Stimulated activated effector memory CD8-positive, alpha-beta T cell treated with anti-CD3 and anti-CD28 coated beads, Interleukin-12 subunit alpha, Interleukin-12 subunit beta, amount 100 ng/mL, for 72 hours (primary cell): Measurements from ENCODE around the gene COL6A1.

Source experiments
- ATAC-seq: fragments of 150-1000 bp; cut with Tn5 transposase; 2 replicates; pipeline ENCODE4 v1.10.0; 2021
- DNase-seq, 2 donors: peaks; one replicate each; pipeline ENCODE4 v3.0.0; 2021 to 2022; ENCODE audit warnings: low spot score in 2 of 2
- H3K27ac Mint-ChIP-seq: one replicate; pipeline ENCODE4 v1.8.0; 2022; ENCODE audit warnings: mild to moderate bottlenecking, mixed read lengths
- H3K36me3 Mint-ChIP-seq: one replicate; pipeline ENCODE4 v1.8.0; 2022; ENCODE audit warnings: mild to moderate bottlenecking, mixed read lengths
- H3K4me1 Mint-ChIP-seq: one replicate; pipeline ENCODE4 v1.8.0; 2022; ENCODE audit warnings: mixed read lengths
- H3K4me3 Mint-ChIP-seq: one replicate; pipeline ENCODE4 v1.8.0; 2022; ENCODE audit warnings: mild to moderate bottlenecking, mixed read lengths
- H3K9me3 Mint-ChIP-seq: one replicate; pipeline ENCODE4 v1.8.0; 2022; ENCODE audit warnings: mixed read lengths

COL6A1 gene

DNA sequence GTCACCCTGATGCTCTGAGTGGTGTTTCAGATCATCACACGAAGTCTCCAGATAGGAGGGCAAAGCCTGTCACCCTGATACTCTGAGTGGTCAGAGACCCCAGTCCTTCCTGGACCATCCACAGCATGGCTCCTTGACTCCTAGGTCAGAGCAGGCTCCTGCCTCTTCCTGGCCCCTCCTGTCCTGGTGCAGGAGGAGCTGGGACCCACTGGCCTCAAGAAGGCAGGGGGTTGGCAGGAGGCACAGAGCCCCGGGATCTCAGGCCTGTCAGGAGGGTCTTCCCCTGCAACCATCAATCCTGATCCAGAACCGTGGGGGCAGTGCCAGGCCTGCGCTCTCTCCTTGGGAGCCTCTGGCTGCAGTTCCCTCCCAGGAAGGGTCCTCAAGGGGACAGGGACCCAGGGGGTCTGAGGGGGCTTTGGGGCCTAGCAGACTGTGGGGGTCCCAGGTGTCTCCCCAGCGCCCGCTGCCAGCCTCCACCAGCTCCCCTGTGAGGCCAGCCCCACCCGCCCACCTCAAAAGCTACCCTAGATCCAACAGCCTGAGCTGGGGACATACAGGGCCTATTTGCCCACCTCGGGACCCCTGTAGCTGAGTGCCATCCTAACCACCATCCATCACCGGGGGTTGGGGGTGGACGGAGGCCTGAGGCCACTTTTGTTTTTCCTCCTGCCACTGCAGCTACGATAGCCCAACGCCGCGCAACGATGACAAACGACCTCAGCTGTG lies 27.5 kb downstream of the COL6A1 start:
- H3K4me1 Mint-ChIP-seq: peaks cover 4% of the 10 kb centered on the region
- H3K9me3 Mint-ChIP-seq: peaks cover 3% of the 10 kb centered on the region
- H3K27ac Mint-ChIP-seq: no peak overlapping the region
- no peak overlapping the region for H3K4me3 Mint-ChIP-seq
- DNase-seq (peak in 1 of 2 donors; percentile 44), ATAC-seq (no peak)
- peaks cover 4% of the 10 kb centered on the region for H3K36me3 Mint-ChIP-seq

DNA sequence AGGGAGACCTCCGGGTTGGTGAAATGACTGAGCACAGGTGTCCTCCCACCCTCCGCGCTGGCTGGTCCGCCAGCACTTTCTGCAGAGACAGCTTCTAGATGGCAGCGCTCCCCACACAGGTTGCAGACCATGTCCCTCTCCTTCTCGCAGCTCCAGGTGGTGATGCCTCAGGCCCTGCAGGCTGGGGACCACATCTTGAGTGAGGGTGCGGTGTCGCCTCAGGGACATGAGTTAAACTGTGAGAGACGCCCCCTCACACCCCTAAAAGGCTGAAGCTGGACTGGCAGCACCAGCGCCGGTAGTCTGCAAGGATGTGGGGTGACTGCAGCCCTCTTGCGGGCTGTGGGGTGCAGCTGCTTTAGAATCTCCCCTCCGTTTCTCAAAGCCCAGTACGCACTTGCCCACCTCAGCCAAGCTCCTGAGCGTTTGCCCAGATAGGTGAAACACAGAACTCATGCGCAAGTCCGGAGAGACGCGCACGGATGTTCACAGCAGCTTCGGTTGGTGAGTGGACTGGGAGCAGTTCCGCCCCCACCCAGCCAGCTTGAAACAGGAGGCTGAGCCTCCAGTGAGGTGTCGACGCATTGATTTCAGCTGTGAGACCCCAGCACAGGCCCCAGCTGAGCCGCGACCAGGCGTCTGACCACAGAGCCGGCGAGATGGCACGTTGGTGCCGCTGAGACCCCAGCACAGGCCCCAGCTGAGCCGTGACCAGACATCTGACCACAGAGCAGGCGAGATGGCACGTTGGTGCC lies 28.6 kb downstream of the COL6A1 start:
- Mint-ChIP-seq H3K27ac (no peak overlapping the region), H3K4me1 (peaks cover 2% of the 10 kb centered on the region), H3K9me3 (peaks cover 3% of the 10 kb centered on the region), H3K4me3 (no peak overlapping the region), H3K36me3 (peaks cover 4% of the 10 kb centered on the region)
- DNase-seq: peak in 1 of 2 donors; percentile 33
- ATAC-seq: no peak

GRCh38 chr21:46011267-46011967 lies 29.8 kb downstream of the COL6A1 start:
- H3K4me1 Mint-ChIP-seq: no peaks in the 10 kb centered on the region
- H3K9me3 Mint-ChIP-seq: peaks cover 3% of the 10 kb centered on the region
- H3K27ac Mint-ChIP-seq: no peak overlapping the region
- DNase-seq (peak in 1 of 2 donors; percentile 44), ATAC-seq (no peak)
- H3K4me3 Mint-ChIP-seq: no peak overlapping the region
- peaks cover 4% of the 10 kb centered on the region for H3K36me3 Mint-ChIP-seq

GRCh38 chr21:46012154-46012553 lies 30.6 kb downstream of the COL6A1 start:
- Mint-ChIP-seq H3K9me3 (peaks cover 3% of the 10 kb centered on the region), H3K4me1 (no peaks in the 10 kb centered on the region), H3K27ac (no peak overlapping the region), H3K36me3 (peaks cover 4% of the 10 kb centered on the region), H3K4me3 (no peak overlapping the region)
- no peak for DNase-seq
- no peak for ATAC-seq

GRCh38 chr21:46014828-46015227 lies 33.3 kb downstream of the COL6A1 start:
- Mint-ChIP-seq H3K36me3 (no peaks in the 10 kb centered on the region), H3K4me1 (no peaks in the 10 kb centered on the region), H3K27ac (no peak overlapping the region), H3K4me3 (no peak overlapping the region), H3K9me3 (no peaks in the 10 kb centered on the region)
- ATAC-seq (no peak), DNase-seq (no peak)

GRCh38 chr21:46017148-46017547 lies 35.6 kb downstream of the COL6A1 start:
- ATAC-seq (peak; percentile 67), DNase-seq (no peak)
- no peaks in the 10 kb centered on the region for H3K9me3 Mint-ChIP-seq
- H3K36me3 Mint-ChIP-seq: no peaks in the 10 kb centered on the region
- H3K4me3 Mint-ChIP-seq: no peak overlapping the region
- no peak overlapping the region for H3K27ac Mint-ChIP-seq
- no peaks in the 10 kb centered on the region for H3K4me1 Mint-ChIP-seq

DNA sequence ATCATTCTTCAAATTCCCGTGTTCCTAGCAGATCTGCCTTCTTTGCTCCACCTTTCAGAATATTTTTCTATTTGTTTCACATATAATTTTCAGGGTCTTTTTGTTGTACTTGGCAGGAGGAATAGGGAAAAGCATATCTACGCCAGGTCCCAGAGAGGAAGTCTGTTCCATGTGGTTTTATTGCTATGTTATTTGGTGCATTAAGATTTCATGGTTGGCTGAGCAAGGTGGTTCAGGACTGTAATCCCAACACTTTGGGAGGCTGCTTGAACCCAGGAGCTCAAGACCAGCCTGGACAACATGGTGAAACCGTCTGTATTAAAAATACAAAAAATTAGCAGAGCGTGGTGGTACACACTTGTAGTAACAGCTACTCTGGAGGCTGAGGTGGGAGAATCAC lies 36.1 kb downstream of the COL6A1 start:
- DNase-seq (peak in 1 of 2 donors; percentile 10), ATAC-seq (no peak)
- H3K36me3 Mint-ChIP-seq: no peaks in the 10 kb centered on the region
- no peaks in the 10 kb centered on the region for H3K9me3 Mint-ChIP-seq
- H3K4me1 Mint-ChIP-seq: no peaks in the 10 kb centered on the region
- no peak overlapping the region for H3K27ac Mint-ChIP-seq
- H3K4me3 Mint-ChIP-seq: no peak overlapping the region

DNA sequence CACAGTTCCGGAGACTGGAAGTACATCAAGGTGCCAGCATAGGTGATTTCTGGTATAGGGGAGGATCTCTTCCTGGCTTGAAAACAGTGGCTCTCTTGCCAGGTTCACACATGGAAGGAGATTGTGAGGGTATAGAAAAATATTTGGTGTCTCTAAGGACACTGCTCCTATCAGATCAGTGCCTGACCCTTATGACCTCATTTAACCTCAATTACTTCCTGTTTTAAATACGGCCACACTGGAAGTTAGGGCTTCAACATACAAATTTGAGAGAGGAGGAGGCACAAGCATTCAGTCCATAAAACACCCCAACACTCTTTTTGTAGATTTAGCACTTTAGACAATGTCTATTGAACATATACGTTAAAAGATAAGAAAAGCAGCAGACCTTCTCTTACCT lies 37.0 kb downstream of the COL6A1 start:
- H3K4me3 Mint-ChIP-seq: no peak overlapping the region
- no peaks in the 10 kb centered on the region for H3K9me3 Mint-ChIP-seq
- DNase-seq (no peak), ATAC-seq (no peak)
- no peaks in the 10 kb centered on the region for H3K36me3 Mint-ChIP-seq
- H3K4me1 Mint-ChIP-seq: no peaks in the 10 kb centered on the region
- no peak overlapping the region for H3K27ac Mint-ChIP-seq

DNA sequence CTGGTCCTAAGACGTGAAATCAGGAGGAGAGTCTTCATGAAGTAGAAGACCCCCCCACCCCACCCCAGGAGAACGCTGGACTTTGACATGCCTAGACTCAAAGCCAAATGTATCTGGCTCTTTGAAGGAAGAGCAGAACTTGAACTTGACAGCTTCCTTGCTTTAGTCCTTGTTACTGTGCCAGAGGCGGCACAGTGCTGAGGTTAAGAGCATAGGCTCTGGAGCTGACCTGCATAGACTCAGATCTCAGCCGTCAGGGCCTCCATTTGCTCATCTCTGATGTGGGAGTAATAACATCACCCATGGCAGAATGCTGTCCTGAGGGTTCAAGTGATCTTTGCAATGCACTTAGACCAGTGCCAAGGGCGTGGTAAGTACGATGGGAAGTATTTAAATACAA lies 39.0 kb downstream of the COL6A1 start:
- Mint-ChIP-seq H3K9me3 (no peaks in the 10 kb centered on the region), H3K4me1 (peaks cover 7% of the 10 kb centered on the region), H3K36me3 (no peaks in the 10 kb centered on the region), H3K4me3 (no peak overlapping the region), H3K27ac (no peak overlapping the region)
- DNase-seq: no peak
- no peak for ATAC-seq

DNA sequence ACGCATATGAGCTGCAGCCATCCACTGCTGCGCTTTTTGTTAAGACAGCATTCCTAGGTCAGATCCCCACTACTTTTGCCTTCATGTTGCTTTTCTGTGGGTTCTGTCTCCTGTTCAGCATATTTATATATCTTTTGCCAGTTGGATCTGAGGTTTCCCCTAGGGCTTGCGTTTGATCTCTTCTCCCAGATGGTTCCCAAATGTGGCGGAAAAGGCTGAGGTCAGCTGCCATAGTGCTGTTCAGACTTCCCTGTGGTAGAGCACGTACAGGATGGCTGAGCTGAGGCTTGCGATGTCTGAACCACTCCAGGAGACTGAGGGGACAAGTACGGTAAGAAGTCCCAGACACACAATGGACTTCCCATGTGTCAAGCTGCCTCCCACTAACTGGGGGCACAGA lies 39.8 kb downstream of the COL6A1 start:
- DNase-seq (no peak), ATAC-seq (no peak)
- Mint-ChIP-seq H3K4me3 (no peak overlapping the region), H3K36me3 (no peaks in the 10 kb centered on the region), H3K9me3 (no peaks in the 10 kb centered on the region), H3K27ac (no peak overlapping the region), H3K4me1 (peaks cover 10% of the 10 kb centered on the region)

GRCh38 chr21:46021978-46022544 lies 40.5 kb downstream of the COL6A1 start:
- ATAC-seq (no peak), DNase-seq (no peak)
- no peak overlapping the region for H3K27ac Mint-ChIP-seq

GRCh38 chr21:46022551-46023525 lies 41.3 kb downstream of the COL6A1 start:
- peaks cover 10% of the 10 kb centered on the region for H3K4me1 Mint-ChIP-seq
- DNase-seq: no peak
- H3K36me3 Mint-ChIP-seq: no peaks in the 10 kb centered on the region
- ATAC-seq: no peak
- no peak overlapping the region for H3K4me3 Mint-ChIP-seq
- H3K27ac Mint-ChIP-seq: no peak overlapping the region
- H3K9me3 Mint-ChIP-seq: no peaks in the 10 kb centered on the region

More at GRCh38 chr21:46021978-46022544, 40.5 kb downstream of the COL6A1 start:
- Mint-ChIP-seq H3K36me3 (no peaks in the 10 kb centered on the region), H3K4me1 (peaks cover 10% of the 10 kb centered on the region), H3K9me3 (no peaks in the 10 kb centered on the region), H3K4me3 (no peak overlapping the region)

DNA sequence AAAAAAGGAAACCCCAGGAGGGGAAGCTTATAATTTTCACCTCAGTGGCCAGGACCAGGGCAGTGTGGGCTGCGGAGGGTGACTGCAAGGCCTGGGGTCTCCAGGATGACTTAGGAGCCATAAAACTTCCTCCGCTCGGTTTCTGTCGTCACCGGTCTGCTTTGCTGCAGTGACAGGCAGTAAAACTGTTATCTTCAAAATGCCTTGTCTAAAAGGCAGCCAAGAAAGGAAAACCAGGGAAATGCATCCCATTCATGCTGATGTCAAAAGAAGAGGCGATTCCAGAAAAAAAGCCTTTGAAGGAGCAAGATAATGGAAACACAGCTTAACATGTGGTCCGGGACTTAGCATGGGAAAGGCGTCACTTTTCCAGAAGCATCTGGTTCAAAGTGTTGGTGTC lies 42.0 kb downstream of the COL6A1 start:
- no peak overlapping the region for H3K27ac Mint-ChIP-seq
- H3K4me1 Mint-ChIP-seq: peaks cover 10% of the 10 kb centered on the region
- no peak for DNase-seq
- no peaks in the 10 kb centered on the region for H3K9me3 Mint-ChIP-seq
- H3K36me3 Mint-ChIP-seq: no peaks in the 10 kb centered on the region
- H3K4me3 Mint-ChIP-seq: no peak overlapping the region
- ATAC-seq: no peak

- Mint-ChIP-seq H3K27ac (no peak overlapping the region), H3K9me3 (peaks cover 2% of the 10 kb centered on the region), H3K36me3 (no peaks in the 10 kb centered on the region), H3K4me3 (no peak overlapping the region), H3K4me1 (peaks cover 10% of the 10 kb centered on the region)
- ATAC-seq: no peak
- no peak for DNase-seq
Observed at GRCh38 chr21:46024141-46024540, 42.6 kb downstream of the COL6A1 start.
